Activated naive CD4-positive, alpha-beta T cell treated with anti-CD3 and anti-CD28 coated beads, Interleukin-2, amount 10 ng/mL, durations not matched to agents 7 days and 5 days (primary cell): Measurements from ENCODE around the gene RAB11FIP3.
A peak's percentile ranks its signal among the peaks of the same experiment; 100 is the strongest.
"Not testable (repeated sequence)": the region's sequence is repeated elsewhere in the genome, so short reads cannot be mapped to it uniquely, and the experiment has no call there.

Source experiments
- CTCF ChIA-PET: fragments of 350-600 bp; sonication (Branson Sonifier 250); formaldehyde crosslinking; loops from one replicate; lab custom pipeline; 2021; ENCODE audit warnings: antibody characterized with exemption; lab: Charles Lee
- DNase-seq: peaks from one replicate; pipeline ENCODE4 v3.0.0-alpha.2; 2020
- H3K27ac Mint-ChIP-seq: one replicate; pipeline ENCODE4 v1.8.0; 2021; ENCODE audit warnings: mild to moderate bottlenecking, moderate library complexity, mixed read lengths
- H3K27me3 Mint-ChIP-seq: one replicate; pipeline ENCODE4 v1.8.0; 2021; ENCODE audit warnings: mild to moderate bottlenecking, mixed read lengths
- H3K36me3 Mint-ChIP-seq: one replicate; pipeline ENCODE4 v1.8.0; 2021; ENCODE audit warnings: mixed read lengths
- H3K4me1 Mint-ChIP-seq: one replicate; pipeline ENCODE4 v1.8.0; 2021; ENCODE audit warnings: mixed read lengths
- H3K4me3 Mint-ChIP-seq: one replicate; pipeline ENCODE4 v1.8.0; 2021; ENCODE audit warnings: mild to moderate bottlenecking, moderate library complexity, mixed read lengths
- H3K9me3 Mint-ChIP-seq: one replicate; pipeline ENCODE4 v1.8.0; 2021; ENCODE audit warnings: mixed read lengths

Gene RAB11FIP3

GRCh38 chr16:474420-475122 lies 49.1 kb downstream of the RAB11FIP3 start:
- CTCF ChIA-PET: no interaction called here
- H3K27me3 Mint-ChIP-seq: no peaks in the 10 kb centered on the region
- no peak for DNase-seq
- no peak overlapping the region for H3K4me3 Mint-ChIP-seq
- no peaks in the 10 kb centered on the region for H3K36me3 Mint-ChIP-seq
- no peak overlapping the region for H3K27ac Mint-ChIP-seq
- no peaks in the 10 kb centered on the region for H3K4me1 Mint-ChIP-seq
- no peaks in the 10 kb centered on the region for H3K9me3 Mint-ChIP-seq

- no peak overlapping the region for H3K4me3 Mint-ChIP-seq
- H3K27ac Mint-ChIP-seq: no peak overlapping the region
- H3K9me3 Mint-ChIP-seq: no peaks in the 10 kb centered on the region
- no peaks in the 10 kb centered on the region for H3K4me1 Mint-ChIP-seq
- DNase-seq: no peak
- no peaks in the 10 kb centered on the region for H3K36me3 Mint-ChIP-seq
- no peaks in the 10 kb centered on the region for H3K27me3 Mint-ChIP-seq
- CTCF ChIA-PET: no interaction called here
These were observed 50.6 kb downstream of the RAB11FIP3 start for GRCh38 chr16:476039-476438.

- Mint-ChIP-seq H3K36me3 (no peaks in the 10 kb centered on the region), H3K4me3 (no peak overlapping the region), H3K4me1 (no peaks in the 10 kb centered on the region), H3K9me3 (no peaks in the 10 kb centered on the region), H3K27ac (no peak overlapping the region), H3K27me3 (no peaks in the 10 kb centered on the region)
- CTCF ChIA-PET: interaction anchor here (0.6 kb wide), 1 partner anchor 11 kb away, joined by 3 read pairs; no protein-coding TSS in a partner anchor
- no peak for DNase-seq
These were observed 52.1 kb downstream of the RAB11FIP3 start for GRCh38 chr16:477301-478157.

- H3K27me3 Mint-ChIP-seq, CTCF ChIA-PET: not testable (repeated sequence)
These were observed 52.8 kb downstream of the RAB11FIP3 start for GRCh38 chr16:478287-478686.

GRCh38 chr16:482468-483185 lies 57.2 kb downstream of the RAB11FIP3 start:
- Mint-ChIP-seq H3K4me3 (no peak overlapping the region), H3K27ac (no peak overlapping the region), H3K27me3 (no peaks in the 10 kb centered on the region), H3K4me1 (no peaks in the 10 kb centered on the region), H3K36me3 (no peaks in the 10 kb centered on the region), H3K9me3 (no peaks in the 10 kb centered on the region)
- no peak for DNase-seq
- CTCF ChIA-PET: no interaction called here

More at GRCh38 chr16:478287-478686, 52.8 kb downstream of the RAB11FIP3 start:
- not testable (repeated sequence) for H3K9me3 Mint-ChIP-seq, H3K4me1 Mint-ChIP-seq, H3K4me3 Mint-ChIP-seq, DNase-seq, H3K36me3 Mint-ChIP-seq
- H3K27ac Mint-ChIP-seq: peak overlapping the region; percentile 19

GRCh38 chr16:483341-484075 lies 58.1 kb downstream of the RAB11FIP3 start:
- Mint-ChIP-seq H3K27me3 (no peaks in the 10 kb centered on the region), H3K4me3 (no peak overlapping the region), H3K27ac (no peak overlapping the region), H3K36me3 (peaks cover 2% of the 10 kb centered on the region), H3K9me3 (no peaks in the 10 kb centered on the region), H3K4me1 (no peaks in the 10 kb centered on the region)
- DNase-seq: no peak
- CTCF ChIA-PET: no interaction called here

- CTCF ChIA-PET: no interaction called here
- Mint-ChIP-seq H3K4me1 (no peaks in the 10 kb centered on the region), H3K36me3 (peaks cover 2% of the 10 kb centered on the region), H3K27me3 (no peaks in the 10 kb centered on the region), H3K9me3 (no peaks in the 10 kb centered on the region), H3K4me3 (no peak overlapping the region), H3K27ac (no peak overlapping the region)
- DNase-seq: no peak
These were observed 64.2 kb downstream of the RAB11FIP3 start for GRCh38 chr16:489606-490005.

GRCh38 chr16:490768-491167 lies 65.3 kb downstream of the RAB11FIP3 start:
- Mint-ChIP-seq H3K4me1 (peaks cover 4% of the 10 kb centered on the region), H3K9me3 (no peaks in the 10 kb centered on the region), H3K27me3 (no peaks in the 10 kb centered on the region), H3K4me3 (no peak overlapping the region), H3K36me3 (peaks cover 2% of the 10 kb centered on the region), H3K27ac (no peak overlapping the region)
- CTCF ChIA-PET: no interaction called here
- no peak for DNase-seq

GRCh38 chr16:491220-491919 lies 65.9 kb downstream of the RAB11FIP3 start:
- H3K9me3 Mint-ChIP-seq: no peaks in the 10 kb centered on the region
- no peak overlapping the region for H3K4me3 Mint-ChIP-seq
- no peaks in the 10 kb centered on the region for H3K27me3 Mint-ChIP-seq
- no peak overlapping the region for H3K27ac Mint-ChIP-seq
- no peak for DNase-seq
- H3K36me3 Mint-ChIP-seq: peaks cover 2% of the 10 kb centered on the region
- H3K4me1 Mint-ChIP-seq: peaks cover 4% of the 10 kb centered on the region
- CTCF ChIA-PET: no interaction called here

GRCh38 chr16:492211-492875 lies 66.9 kb downstream of the RAB11FIP3 start:
- Mint-ChIP-seq H3K27me3 (no peaks in the 10 kb centered on the region), H3K27ac (no peak overlapping the region), H3K9me3 (no peaks in the 10 kb centered on the region), H3K36me3 (peaks cover 2% of the 10 kb centered on the region), H3K4me1 (peaks cover 4% of the 10 kb centered on the region), H3K4me3 (no peak overlapping the region)
- no peak for DNase-seq
- CTCF ChIA-PET: no interaction called here

- H3K9me3 Mint-ChIP-seq, DNase-seq, H3K4me1 Mint-ChIP-seq, H3K27me3 Mint-ChIP-seq, H3K4me3 Mint-ChIP-seq, H3K36me3 Mint-ChIP-seq, H3K27ac Mint-ChIP-seq: not testable (repeated sequence)
- CTCF ChIA-PET: interaction anchor here (1.0 to 1.8 kb wide), 4 partner anchors 19 to 107 kb away, joined by 3 to 5 read pairs (median 4); no protein-coding TSS in a partner anchor
These were observed 69.2 kb downstream of the RAB11FIP3 start for GRCh38 chr16:494676-495075.

- Mint-ChIP-seq H3K27ac (no peak overlapping the region), H3K27me3 (no peaks in the 10 kb centered on the region), H3K4me3 (no peak overlapping the region), H3K4me1 (peaks cover 4% of the 10 kb centered on the region), H3K9me3 (no peaks in the 10 kb centered on the region), H3K36me3 (no peaks in the 10 kb centered on the region)
- CTCF ChIA-PET: interaction anchor here (0.6 to 1.8 kb wide), 9 partner anchors 18 to 153 kb away, joined by 3 to 8 read pairs (median 4); partner anchors contain the start of gene DECR2
- DNase-seq: peak; percentile 64
These were observed 69.8 kb downstream of the RAB11FIP3 start for GRCh38 chr16:495127-495748.
